Thoracic aorta (tissue), 2 donors: Measurements from ENCODE around the gene ABCA13. TPM values are rescaled to one million over a fixed set of nuclear protein-coding genes. Genes with fewer than 3 reads are reported as not detected.

ENCODE experiments used
- ATAC-seq: fragments of 150-250 bp; one replicate; pipeline ENCODE4 v1.8.0; 2017; ENCODE audit warnings: low read depth; ENCODE audit not compliant: insufficient number of reproducible peaks, low FRiP score
- DNase-seq: peaks from one replicate; pipeline ENCODE4 v3.0.0-alpha.2; 2020; ENCODE audit warnings: low spot score
- H3K27ac ChIP-seq, 2 donors: fragments of 200-600 bp; sonication (generic); 1 replicate in 1 of 2; 2 replicates in 1 of 2; pipeline ENCODE4 v1.5.1; 2016; ENCODE audit warnings: mild to moderate bottlenecking in 2 of 2, moderate library complexity in 2 of 2
- H3K27me3 ChIP-seq: fragments of 200-600 bp; sonication (generic); replicated peaks from 2 replicates; pipeline ENCODE4 v1.6.0; 2016; ENCODE audit warnings: mild to moderate bottlenecking; ENCODE audit not compliant: insufficient read depth
- H3K36me3 ChIP-seq: fragments of 200-600 bp; sonication (generic); one replicate; pipeline ENCODE4 v1.5.1; 2016
- H3K4me1 ChIP-seq, 2 donors: fragments of 200-600 bp; sonication (generic); 1 replicate in 1 of 2; 2 replicates in 1 of 2; pipeline versions ENCODE4 v1.5.1 to v1.6.0; 2016; ENCODE audit warnings: low read depth in 2 of 2, mild to moderate bottlenecking in 1 of 2; ENCODE audit not compliant: control insufficient read depth in 1 of 2
- H3K4me3 ChIP-seq: fragments of 200-600 bp; sonication (generic); 2 replicates; pipeline ENCODE4 v1.5.1; 2016; ENCODE audit warnings: mild to moderate bottlenecking
- H3K9me3 ChIP-seq: fragments of 200-600 bp; sonication (generic); 2 replicates; pipeline ENCODE4 v1.5.1; 2016
- total RNA-seq, 2 donors: library from RNA; depleted of rRNA; stranded (reverse); fragments of >200 nt; gene quantifications; one replicate each; pipeline versions ENCODE4 v1.1.0 to v1.2.3, GENCODE V29; 2016
- TF ChIP-seq, protein P1 (sequence below): fragments of 200-600 bp; sonication (generic); IDR thresholded peaks from one replicate; pipeline ENCODE4 v1.5.1; 2019; ENCODE audit warnings: antibody characterized with exemption

ABCA13 gene
- total RNA-seq, 2 donors from 2014 or later: not detected

GRCh38 chr7:48671656-48672055 is 500.4 kb downstream of the ABCA13 start:
- Histone ChIP-seq H3K27me3 (no peaks in the 10 kb centered on the region), H3K4me1 (no peaks in the 10 kb centered on the region), H3K36me3 (no peaks in the 10 kb centered on the region), H3K9me3 (no peaks in the 10 kb centered on the region), H3K27ac (no peak overlapping the region), H3K4me3 (no peak overlapping the region)
- DNase-seq: no peak
- ATAC-seq: no peak
- TF ChIP-seq, protein P1, sequence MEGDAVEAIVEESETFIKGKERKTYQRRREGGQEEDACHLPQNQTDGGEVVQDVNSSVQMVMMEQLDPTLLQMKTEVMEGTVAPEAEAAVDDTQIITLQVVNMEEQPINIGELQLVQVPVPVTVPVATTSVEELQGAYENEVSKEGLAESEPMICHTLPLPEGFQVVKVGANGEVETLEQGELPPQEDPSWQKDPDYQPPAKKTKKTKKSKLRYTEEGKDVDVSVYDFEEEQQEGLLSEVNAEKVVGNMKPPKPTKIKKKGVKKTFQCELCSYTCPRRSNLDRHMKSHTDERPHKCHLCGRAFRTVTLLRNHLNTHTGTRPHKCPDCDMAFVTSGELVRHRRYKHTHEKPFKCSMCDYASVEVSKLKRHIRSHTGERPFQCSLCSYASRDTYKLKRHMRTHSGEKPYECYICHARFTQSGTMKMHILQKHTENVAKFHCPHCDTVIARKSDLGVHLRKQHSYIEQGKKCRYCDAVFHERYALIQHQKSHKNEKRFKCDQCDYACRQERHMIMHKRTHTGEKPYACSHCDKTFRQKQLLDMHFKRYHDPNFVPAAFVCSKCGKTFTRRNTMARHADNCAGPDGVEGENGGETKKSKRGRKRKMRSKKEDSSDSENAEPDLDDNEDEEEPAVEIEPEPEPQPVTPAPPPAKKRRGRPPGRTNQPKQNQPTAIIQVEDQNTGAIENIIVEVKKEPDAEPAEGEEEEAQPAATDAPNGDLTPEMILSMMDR: no peak

DNA sequence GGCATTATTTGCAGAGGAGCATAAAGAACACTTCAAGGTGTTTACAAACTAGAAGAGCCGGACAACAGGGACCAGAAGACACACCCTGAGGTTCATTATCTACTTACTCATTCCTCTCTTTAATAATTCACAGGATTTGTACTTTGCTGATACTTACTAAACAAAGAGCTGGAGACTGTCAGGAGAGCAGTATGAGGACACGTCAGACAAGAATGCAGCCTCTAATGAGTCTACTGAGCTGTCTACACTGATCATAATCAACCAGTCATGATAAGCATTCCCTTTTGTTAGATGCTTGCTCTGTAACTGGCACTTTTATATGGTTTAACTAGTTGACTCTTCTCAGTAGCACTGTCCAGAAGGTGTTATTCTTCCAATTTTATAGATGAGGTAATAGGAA is 509.7 kb downstream of the ABCA13 start:
- H3K4me3 ChIP-seq: no peak overlapping the region
- no peaks in the 10 kb centered on the region for H3K27me3 ChIP-seq
- no peak overlapping the region for H3K27ac ChIP-seq
- TF ChIP-seq, protein P1: no peak
- DNase-seq (no peak), ATAC-seq (no peak)
- H3K4me1 ChIP-seq: no peaks in the 10 kb centered on the region
- no peaks in the 10 kb centered on the region for H3K9me3 ChIP-seq
- no peaks in the 10 kb centered on the region for H3K36me3 ChIP-seq

DNA sequence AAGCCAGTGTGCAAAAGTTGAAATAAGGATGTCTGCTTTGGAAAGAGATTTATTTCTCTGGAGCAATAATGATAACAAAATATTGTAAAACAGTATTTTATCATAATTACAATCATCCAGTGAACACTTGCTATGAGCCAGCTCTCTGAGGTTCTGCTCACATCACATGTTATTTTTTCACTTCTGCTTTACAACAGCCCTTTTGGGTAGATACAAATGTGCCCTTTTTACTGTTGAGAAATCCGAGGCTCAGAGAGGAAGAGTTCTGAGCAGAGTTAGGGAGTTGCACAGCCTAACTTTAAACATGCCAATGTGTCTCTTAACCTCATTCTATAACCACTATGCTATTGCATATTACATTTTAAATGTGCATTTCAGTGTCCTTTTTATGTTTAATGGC is 520.5 kb downstream of the ABCA13 start:
- Histone ChIP-seq H3K9me3 (no peaks in the 10 kb centered on the region), H3K27me3 (no peaks in the 10 kb centered on the region), H3K36me3 (no peaks in the 10 kb centered on the region), H3K4me3 (no peak overlapping the region), H3K4me1 (no peaks in the 10 kb centered on the region), H3K27ac (no peak overlapping the region)
- DNase-seq (no peak), ATAC-seq (no peak)
- TF ChIP-seq, protein P1: no peak

Other genes starting within 250 kb of the ABCA13 start
- under 1 TPM; 0.14 to 0.85 TPM for gene PKD1L1, start 223.0 kb upstream of the ABCA13 start, total RNA-seq
- 10 to 100 TPM; 65.5 to 80.6 TPM for gene HUS1, start 191.8 kb upstream of the ABCA13 start, total RNA-seq
- gene SUN3, start 142.4 kb upstream of the ABCA13 start, total RNA-seq: not detected
- gene C7orf57, start 135.9 kb upstream of the ABCA13 start, total RNA-seq: not detected
- 10 to 100 TPM; 18.0 to 66.1 TPM for gene UPP1, start 82.2 kb upstream of the ABCA13 start, total RNA-seq